ENCODE data around the gene DDX52. TPM values are rescaled to one million over a fixed set of nuclear protein-coding genes. Genes with fewer than 3 reads are reported as not detected.

The DDX52 gene
- total RNA-seq, 6 donors from 2014 or later, result 9.0 to 24.9 (median 14.2) TPM

DNA sequence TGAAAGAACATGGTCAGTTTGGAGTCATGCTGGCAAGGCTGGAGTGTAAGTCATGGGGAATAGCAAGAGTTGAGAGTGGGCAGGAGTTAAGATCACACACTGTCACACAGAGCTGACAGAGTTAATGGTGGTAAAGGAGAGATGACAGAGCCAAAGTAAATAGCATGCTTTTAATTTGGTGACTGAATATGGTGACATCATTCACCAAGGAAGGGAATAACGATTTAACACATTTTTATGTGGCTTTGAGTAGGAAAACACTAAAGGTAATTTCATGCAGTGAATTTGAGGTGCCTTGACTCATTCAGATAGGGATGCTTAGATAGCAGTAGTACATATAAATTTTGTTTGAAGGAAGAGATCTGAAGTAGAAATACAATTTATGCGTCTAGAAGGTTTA lies 76.1 kb downstream of the DDX52 start:
- Histone ChIP-seq H3K36me3 (peaks cover 19 to 73% (median 56%) of the 10 kb centered on the region in 4 donors), H3K4me1 (no peaks in the 10 kb centered on the region), H3K27ac (no peak overlapping the region), H3K9me3 (no peaks in the 10 kb centered on the region), H3K27me3 (no peaks in the 10 kb centered on the region), H3K4me3 (no peak overlapping the region)
- no peak for TF ChIP-seq POLR2AphosphoS5 (IDR thresholded peaks at IDR 0.05)
- TF ChIP-seq POLR2A (IDR thresholded peaks at IDR 0.05), result no peak
- TF ChIP-seq EP300 (IDR thresholded peaks at IDR 0.05), result no peak
- TF ChIP-seq, protein P1, sequence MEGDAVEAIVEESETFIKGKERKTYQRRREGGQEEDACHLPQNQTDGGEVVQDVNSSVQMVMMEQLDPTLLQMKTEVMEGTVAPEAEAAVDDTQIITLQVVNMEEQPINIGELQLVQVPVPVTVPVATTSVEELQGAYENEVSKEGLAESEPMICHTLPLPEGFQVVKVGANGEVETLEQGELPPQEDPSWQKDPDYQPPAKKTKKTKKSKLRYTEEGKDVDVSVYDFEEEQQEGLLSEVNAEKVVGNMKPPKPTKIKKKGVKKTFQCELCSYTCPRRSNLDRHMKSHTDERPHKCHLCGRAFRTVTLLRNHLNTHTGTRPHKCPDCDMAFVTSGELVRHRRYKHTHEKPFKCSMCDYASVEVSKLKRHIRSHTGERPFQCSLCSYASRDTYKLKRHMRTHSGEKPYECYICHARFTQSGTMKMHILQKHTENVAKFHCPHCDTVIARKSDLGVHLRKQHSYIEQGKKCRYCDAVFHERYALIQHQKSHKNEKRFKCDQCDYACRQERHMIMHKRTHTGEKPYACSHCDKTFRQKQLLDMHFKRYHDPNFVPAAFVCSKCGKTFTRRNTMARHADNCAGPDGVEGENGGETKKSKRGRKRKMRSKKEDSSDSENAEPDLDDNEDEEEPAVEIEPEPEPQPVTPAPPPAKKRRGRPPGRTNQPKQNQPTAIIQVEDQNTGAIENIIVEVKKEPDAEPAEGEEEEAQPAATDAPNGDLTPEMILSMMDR (IDR thresholded peaks at IDR 0.05), result no peak
- ATAC-seq (ENCODE audit: low FRiP score in 2 of 2) (no peak), DNase-seq (no peak)
- 80 to 82% methylated on average over 2 of the region's 2 CpGs for WGBS, 2 donors

DNA sequence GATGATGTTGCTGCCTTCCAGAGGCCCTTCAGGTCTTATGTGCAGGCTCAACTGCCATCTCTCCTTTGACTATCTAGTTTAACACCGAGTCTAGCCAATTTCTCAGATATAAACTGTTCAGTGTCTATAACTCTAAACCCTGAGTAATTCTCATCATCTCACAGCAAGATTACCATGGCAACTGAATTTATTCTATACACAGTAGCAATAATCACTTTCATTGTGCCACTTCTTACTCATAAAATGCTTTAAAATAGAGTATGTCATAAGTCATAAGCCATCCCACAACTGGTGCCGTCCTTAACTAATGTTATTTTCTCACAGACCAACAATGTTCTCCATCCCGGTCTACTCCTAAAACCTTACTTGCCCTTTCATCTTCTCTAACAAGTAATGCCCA lies 79.0 kb downstream of the DDX52 start:
- Histone ChIP-seq H3K4me3 (no peak overlapping the region), H3K27me3 (no peaks in the 10 kb centered on the region), H3K27ac (no peak overlapping the region), H3K4me1 (no peaks in the 10 kb centered on the region), H3K36me3 (peaks cover 15 to 71% (median 54%) of the 10 kb centered on the region in 4 donors), H3K9me3 (no peaks in the 10 kb centered on the region)
- ATAC-seq (ENCODE audit: low FRiP score in 2 of 2) (no peak), DNase-seq (no peak)
- 93 to 96% methylated on average over 3 of the region's 3 CpGs for WGBS, 2 donors
- TF ChIP-seq, protein P1 (IDR thresholded peaks at IDR 0.05), result no peak
- no peak for TF ChIP-seq POLR2AphosphoS5 (IDR thresholded peaks at IDR 0.05)
- no peak for TF ChIP-seq POLR2A (IDR thresholded peaks at IDR 0.05)
- TF ChIP-seq EP300 (IDR thresholded peaks at IDR 0.05), result no peak

DNA sequence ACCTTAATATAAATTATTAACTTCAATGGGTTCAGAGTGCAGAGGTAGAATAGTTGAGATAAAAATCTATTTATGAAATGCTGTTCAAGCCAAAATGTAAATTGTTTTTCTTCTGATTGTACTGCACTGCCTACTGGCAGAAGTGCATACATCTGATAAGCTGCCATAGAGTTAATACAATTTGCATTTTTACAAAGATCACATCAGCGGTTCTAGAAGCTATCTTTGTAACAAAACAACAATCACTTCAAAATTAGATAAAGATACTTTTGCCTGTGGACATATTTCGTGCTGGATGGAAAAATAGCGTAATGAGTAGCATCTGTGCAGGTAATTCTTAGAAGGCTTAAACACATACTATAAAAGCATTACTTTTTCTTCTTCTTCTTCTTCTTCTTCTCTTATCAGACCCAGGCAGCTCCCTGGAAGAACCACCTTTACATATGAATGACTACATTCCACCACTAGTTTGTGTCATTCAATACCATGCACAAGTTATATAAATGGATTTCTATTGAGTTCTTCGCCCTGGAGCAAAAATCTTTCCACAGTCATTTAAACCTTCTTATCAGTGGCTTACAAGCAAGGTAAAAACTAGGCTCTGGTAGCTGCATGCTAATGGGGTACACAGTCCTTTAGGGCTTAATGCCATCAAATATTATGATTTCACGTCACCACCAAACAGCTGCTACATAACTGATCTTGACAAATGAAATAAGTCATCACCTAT lies 81.1 kb downstream of the DDX52 start:
- no peak for ATAC-seq (ENCODE audit: low FRiP score in 2 of 2)
- Histone ChIP-seq H3K36me3 (peaks cover 5 to 71% (median 45%) of the 10 kb centered on the region in 4 donors), H3K9me3 (no peaks in the 10 kb centered on the region), H3K4me1 (no peaks in the 10 kb centered on the region), H3K27me3 (no peaks in the 10 kb centered on the region), H3K27ac (no peak overlapping the region), H3K4me3 (no peak overlapping the region)
- WGBS, 2 donors, result 79 to 81% methylated on average over 5 of the region's 5 CpGs
- DNase-seq, result no peak
- TF ChIP-seq POLR2AphosphoS5 (IDR thresholded peaks at IDR 0.05) (no peak), POLR2A (IDR thresholded peaks at IDR 0.05) (no peak), EP300 (IDR thresholded peaks at IDR 0.05) (no peak)
- TF ChIP-seq, protein P1 (IDR thresholded peaks at IDR 0.05), result no peak

Small RNAs within 50 kb of the gene (small RNA-seq; reads per million reads assigned to genes)
- 0 reads per million in 4 donors for gene MIR378J

Other genes starting within 250 kb of the DDX52 start
- 100 to 1,000 TPM in 3 of 6 donors, 10 to 100 TPM in 3; 55.7 to 129 (median 91.9) TPM for gene ACACA, start 236.6 kb downstream of the DDX52 start, total RNA-seq
- gene TADA2A, start 236.6 kb downstream of the DDX52 start, total RNA-seq, result 10 to 100 TPM in 5 of 6 donors, 1 to 10 TPM in 1; 9.8 to 37.7 (median 22.7) TPM
- 10 to 100 TPM in 3 of 6 donors, 1 to 10 TPM in 3; 4.2 to 40.0 (median 9.4) TPM for gene DUSP14, start 153.6 kb downstream of the DDX52 start, total RNA-seq
- gene SYNRG, start 34.0 kb downstream of the DDX52 start, total RNA-seq, result 10 to 100 TPM; 25.2 to 58.7 (median 43.8) TPM
- 10 to 100 TPM; 14.4 to 31.4 (median 16.0) TPM for gene HNF1B, start 101.6 kb upstream of the DDX52 start, total RNA-seq